Endothelial cell of umbilical vein (primary cell): ENCODE measurements around the gene MAS1L. TPM values are rescaled to one million over a fixed set of nuclear protein-coding genes. Genes with fewer than 3 reads are reported as not detected.
"Not testable (repeated sequence)": the region's sequence is repeated elsewhere in the genome, so short reads cannot be mapped to it uniquely, and the experiment has no call there.

Experiments
- BruUV-seq: library from RNA; stranded (reverse); fragments of 400-500 nt; replicated peaks from 2 replicates; lab custom pipeline; 2021; lab: Mats Ljungman, UMichigan
- CTCF ChIA-PET: fragments of 300-600, 350-600 bp; sonication (Branson Sonifier 250); formaldehyde crosslinking; loops from one replicate; lab custom pipeline; 2021; ENCODE audit warnings: antibody characterized with exemption, inconsistent platforms; lab: Charles Lee
- POLR2A ChIA-PET: fragments of 300-600, 350-600 bp; sonication (Branson Sonifier 250); formaldehyde crosslinking; loops from one replicate; lab custom pipeline; 2021; ENCODE audit warnings: antibody characterized with exemption, inconsistent platforms; lab: Charles Lee
- DNase-seq: peaks from one replicate; pipeline ENCODE4 v3.0.0-alpha.2; 2011; ENCODE audit warnings: low read depth, low spot score
- FAIRE-seq: peaks from 2 replicates; lab custom pipeline; 2011; peaks lifted over from hg19 to GRCh38; lab: Jason Lieb, UNC
- H2AFZ ChIP-seq: 2 replicates; pipeline ENCODE4 v1.6.0; 2012; ENCODE audit warnings: low read depth, low read length, control low read depth, inconsistent platforms
- H3K27ac ChIP-seq: 2 replicates; pipeline ENCODE4 v1.5.1; 2011; ENCODE audit warnings: low read depth, mild to moderate bottlenecking, control low read depth, low read length, moderate library complexity; ENCODE audit not compliant: insufficient read depth
- H3K27me3 ChIP-seq, 2 experiments: 2 replicates each; pipeline versions ENCODE4 v1.6.0 to v1.6.1; 2011; ENCODE audit warnings: low read length in 2 of 2, mixed read lengths in 1 of 2; ENCODE audit not compliant: control insufficient read depth in 2 of 2, insufficient read depth in 2 of 2
- H3K36me3 ChIP-seq, 2 experiments: 2 replicates in 1 of 2; 3 replicates in 1 of 2; pipeline ENCODE4 v1.5.1; 2011; ENCODE audit warnings: low read length in 2 of 2, mild to moderate bottlenecking in 1 of 2, moderate library complexity in 1 of 2; ENCODE audit not compliant: control insufficient read depth in 2 of 2, insufficient read depth in 2 of 2; ENCODE audit errors: extremely low read depth in 1 of 2
- H3K4me1 ChIP-seq: 3 replicates; pipeline ENCODE4 v1.5.1; 2011; ENCODE audit warnings: mild to moderate bottlenecking, low read length; ENCODE audit not compliant: control insufficient read depth, insufficient read depth; ENCODE audit errors: extremely low read depth
- H3K4me2 ChIP-seq: 2 replicates; pipeline ENCODE4 v1.6.1; 2011; ENCODE audit warnings: low read length, control low read depth, mixed read lengths; ENCODE audit not compliant: insufficient read depth
- H3K4me3 ChIP-seq, 3 experiments: fragments of 200-600 bp in 1 of 3; sonication (generic), shearing (Covaris generic) in 1 of 3; replicated peaks in 1 of 3; 2 replicates each; pipeline ENCODE4 v1.5.1; 2011 to 2016; ENCODE audit warnings: control low read depth in 3 of 3, low read length in 3 of 3, mild to moderate bottlenecking in 2 of 3, inconsistent platforms in 1 of 3, low read depth in 1 of 3, moderate library complexity in 1 of 3; ENCODE audit not compliant: insufficient read depth in 1 of 3
- H3K79me2 ChIP-seq: 2 replicates; pipeline ENCODE4 v1.6.0; 2012; ENCODE audit warnings: low read length, inconsistent platforms; ENCODE audit not compliant: control insufficient read depth, insufficient read depth
- H3K9ac ChIP-seq: replicated peaks from 2 replicates; pipeline ENCODE3; 2011; ENCODE audit warnings: low read length, control low read depth; ENCODE audit not compliant: insufficient read depth; ENCODE audit errors: extremely low read depth
- H3K9me1 ChIP-seq: replicated peaks from 3 replicates; pipeline ENCODE4 v1.6.0; 2011; ENCODE audit warnings: mild to moderate bottlenecking, low read length; ENCODE audit not compliant: control insufficient read depth, insufficient read depth; ENCODE audit errors: extremely low read depth
- H3K9me3 ChIP-seq: replicated peaks from 2 replicates; pipeline ENCODE4 v1.5.1; 2012; ENCODE audit warnings: low read length, inconsistent platforms; ENCODE audit not compliant: control insufficient read depth, insufficient read depth
- H4K20me1 ChIP-seq: replicated peaks from 2 replicates; pipeline ENCODE3; 2011; ENCODE audit warnings: mild to moderate bottlenecking, low read length; ENCODE audit not compliant: control insufficient read depth, insufficient read depth; ENCODE audit errors: extremely low read depth
- FOS ChIP-seq: IDR thresholded peaks from 2 replicates; pipeline ENCODE4 v1.6.1; 2011; ENCODE audit warnings: mild to moderate bottlenecking, low read length, moderate library complexity, borderline replicate concordance; ENCODE audit not compliant: insufficient read depth
- JUN ChIP-seq: IDR thresholded peaks from 2 replicates; pipeline ENCODE4 v1.6.1; 2011; ENCODE audit warnings: borderline replicate concordance, low read depth; ENCODE audit not compliant: insufficient read length, insufficient read depth
- dilution Hi-C: fragments of 300-500 bp; cut with MboI; formaldehyde crosslinking; loops from one replicate; pipeline ENCODE4 v1.15.0; 2019; ENCODE audit warnings: low sequenced_read_pairs; ENCODE audit not compliant: extremely low pct_ligation_motif_present
- intact Hi-C: fragments of 100-400 bp; cut with micrococcal nuclease; formaldehyde crosslinking; loops from one replicate; pipeline ENCODE4 v1.10.0; 2022
- polyA plus RNA-seq, 4 experiments: library from polyadenylated mRNA; depleted of rRNA in 3 of 4; stranded (reverse) in 3 of 4; unstranded in 1 of 4; fragments of >200 nt; gene quantifications; 2 replicates each; pipeline versions ENCODE4 v1.2.1 to v1.2.3, GENCODE V29; 2011 to 2012; ENCODE audit warnings: missing spikeins in 1 of 4
- total RNA-seq: library from RNA; stranded (reverse); gene quantifications from 2 replicates; pipeline ENCODE4 v1.2.3, GENCODE V29; 2021

Gene MAS1L
- total and polyA plus RNA-seq, 2 donors (not counting 3 experiments of a cell fraction or from before 2014, with no cell fraction given): not detected

- ChIA-PET CTCF (no interaction called here), POLR2A (no interaction called here)
- Histone ChIP-seq H3K4me2 (no peak overlapping the region), H3K36me3 (no peaks in the 10 kb centered on the region), H3K9me1 (no peaks in the 10 kb centered on the region), H3K79me2 (no peaks in the 10 kb centered on the region), H3K4me3 (no peak overlapping the region), H3K9ac (no peak overlapping the region), H3K9me3 (no peaks in the 10 kb centered on the region), H3K27me3 (no peaks in the 10 kb centered on the region), H4K20me1 (no peaks in the 10 kb centered on the region), H3K27ac (no peak overlapping the region), H3K4me1 (no peaks in the 10 kb centered on the region), H2AFZ (no peak overlapping the region)
- no peak for FAIRE-seq
- TF ChIP-seq FOS (peak; percentile 5), JUN (no peak)
- no peak for DNase-seq
- BruUV-seq: no TSS peak
- intact Hi-C loops (no loop called here), dilution Hi-C loops (no loop called here)
Measured at GRCh38 chr6:29447670-29448069, 40.1 kb downstream of the MAS1L start.

GRCh38 chr6:29444031-29444430 lies 43.7 kb downstream of the MAS1L start:
- H3K36me3 ChIP-seq, H4K20me1 ChIP-seq, dilution Hi-C loops, H3K4me2 ChIP-seq, H2AFZ ChIP-seq, BruUV-seq, FAIRE-seq, H3K9ac ChIP-seq, H3K79me2 ChIP-seq, H3K27me3 ChIP-seq, H3K9me3 ChIP-seq, H3K4me3 ChIP-seq, DNase-seq, CTCF ChIA-PET, intact Hi-C loops, H3K4me1 ChIP-seq, H3K9me1 ChIP-seq, POLR2A ChIA-PET, H3K27ac ChIP-seq: not testable (repeated sequence)
